HG02870 (cell line): ENCODE measurements around the gene KLHL5.
A peak's percentile ranks its signal among the peaks of the same experiment; 100 is the strongest.
"Not testable (repeated sequence)": the region's sequence is repeated elsewhere in the genome, so short reads cannot be mapped to it uniquely, and the experiment has no call there.

Experiments used
- ATAC-seq: cut with Tn5 transposase; IDR thresholded peaks from one replicate; pipeline ENCODE4 v1.9.1; 2021; ENCODE audit warnings: mild to moderate bottlenecking, moderate library complexity; ENCODE audit not compliant: unreplicated experiment

The KLHL5 gene, protein sequence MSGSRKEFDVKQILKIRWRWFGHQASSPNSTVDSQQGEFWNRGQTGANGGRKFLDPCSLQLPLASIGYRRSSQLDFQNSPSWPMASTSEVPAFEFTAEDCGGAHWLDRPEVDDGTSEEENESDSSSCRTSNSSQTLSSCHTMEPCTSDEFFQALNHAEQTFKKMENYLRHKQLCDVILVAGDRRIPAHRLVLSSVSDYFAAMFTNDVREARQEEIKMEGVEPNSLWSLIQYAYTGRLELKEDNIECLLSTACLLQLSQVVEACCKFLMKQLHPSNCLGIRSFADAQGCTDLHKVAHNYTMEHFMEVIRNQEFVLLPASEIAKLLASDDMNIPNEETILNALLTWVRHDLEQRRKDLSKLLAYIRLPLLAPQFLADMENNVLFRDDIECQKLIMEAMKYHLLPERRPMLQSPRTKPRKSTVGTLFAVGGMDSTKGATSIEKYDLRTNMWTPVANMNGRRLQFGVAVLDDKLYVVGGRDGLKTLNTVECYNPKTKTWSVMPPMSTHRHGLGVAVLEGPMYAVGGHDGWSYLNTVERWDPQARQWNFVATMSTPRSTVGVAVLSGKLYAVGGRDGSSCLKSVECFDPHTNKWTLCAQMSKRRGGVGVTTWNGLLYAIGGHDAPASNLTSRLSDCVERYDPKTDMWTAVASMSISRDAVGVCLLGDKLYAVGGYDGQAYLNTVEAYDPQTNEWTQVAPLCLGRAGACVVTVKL

DNA sequence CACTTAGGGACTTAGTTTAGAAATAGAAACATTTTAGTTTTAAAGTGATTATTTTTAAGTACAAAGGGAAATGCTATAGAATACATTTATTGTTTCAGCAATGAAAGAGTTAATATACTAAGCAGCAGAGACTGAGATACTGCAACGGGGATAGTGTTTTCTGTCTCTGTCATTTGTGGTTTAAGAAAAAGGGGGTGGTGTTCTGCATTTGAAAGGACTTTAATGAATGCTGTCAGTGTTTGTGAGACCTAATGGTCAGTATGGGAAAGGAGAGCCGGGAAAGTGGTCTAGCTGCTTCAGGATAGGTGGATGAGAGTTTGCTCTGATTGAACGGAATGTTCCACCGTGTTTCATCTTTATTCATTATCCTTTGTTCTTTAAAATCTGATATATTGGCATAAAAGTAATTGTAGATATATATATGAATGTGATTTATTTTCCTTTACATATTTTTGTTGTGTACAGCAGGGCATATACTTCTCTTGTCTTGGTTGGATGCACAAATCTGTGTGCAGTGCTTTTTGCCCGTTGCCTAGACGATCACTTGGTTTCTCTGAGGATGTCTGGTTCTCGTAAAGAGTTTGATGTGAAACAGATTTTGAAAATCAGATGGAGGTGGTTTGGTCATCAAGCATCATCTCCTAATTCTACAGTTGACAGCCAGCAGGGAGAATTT, at the start of gene KLHL5:
KLHL5 (plus strand) TSS at position 139 of the 676 bp plus-strand sequence; CDS start at position 560, 421 bp downstream.
- no peak for ATAC-seq

DNA sequence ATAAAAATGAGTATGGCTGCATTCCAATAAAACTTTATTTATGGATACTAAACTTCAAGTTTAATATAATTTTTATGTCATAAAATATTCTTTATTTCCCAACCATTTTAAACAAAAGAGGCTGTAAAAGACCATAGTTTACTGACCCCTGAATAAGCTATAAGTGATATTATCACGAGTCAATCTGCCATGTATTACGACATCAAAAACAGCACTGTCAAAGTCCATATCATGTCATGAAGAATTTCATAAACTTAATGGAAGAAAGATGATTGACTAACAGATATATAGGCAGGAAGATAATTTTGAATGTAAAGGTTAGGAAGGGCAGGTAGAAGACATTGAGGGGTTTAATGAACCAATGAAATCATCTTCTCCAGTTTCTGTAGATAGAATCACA, 48.0 kb upstream of the KLHL5 start:
- no peak for ATAC-seq

DNA sequence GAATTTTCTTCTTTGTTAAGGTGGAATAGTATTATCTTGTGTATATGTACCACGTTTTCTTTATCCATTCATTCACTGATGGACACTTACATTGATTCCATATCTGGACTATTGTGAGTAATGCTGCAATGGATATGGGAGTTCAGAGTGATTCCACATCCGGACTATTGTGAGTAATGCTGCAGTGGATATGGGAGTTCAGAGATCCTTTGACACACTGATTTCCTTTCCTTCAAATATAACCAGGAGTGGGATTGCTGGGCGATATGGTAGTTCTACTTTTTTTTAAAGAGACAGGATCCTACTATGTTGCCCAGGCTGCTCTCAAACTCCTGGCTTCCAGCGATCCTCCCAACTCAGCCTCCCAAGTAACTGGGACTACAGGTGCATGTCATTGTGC, 41.9 kb upstream of the KLHL5 start:
- ATAC-seq, result no peak

DNA sequence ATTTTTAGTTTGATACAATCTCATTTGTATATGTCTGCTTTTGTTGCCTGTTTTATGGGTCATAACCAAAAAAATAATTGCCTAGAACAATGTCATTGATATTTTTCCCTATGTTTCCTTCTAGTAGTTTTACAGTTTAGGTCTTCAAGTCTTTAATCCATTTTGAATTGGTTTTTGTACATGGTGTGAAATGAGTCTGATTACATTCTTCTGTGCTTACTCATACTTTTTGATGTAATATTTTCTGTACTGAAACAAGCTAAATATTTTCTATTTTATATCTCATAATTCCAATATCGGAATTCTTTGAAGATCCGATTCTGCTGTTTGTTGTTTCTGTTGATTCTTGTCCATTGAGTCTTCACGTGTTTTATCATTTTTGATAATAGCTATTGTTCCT, 40.4 kb upstream of the KLHL5 start:
- ATAC-seq, result no peak

DNA sequence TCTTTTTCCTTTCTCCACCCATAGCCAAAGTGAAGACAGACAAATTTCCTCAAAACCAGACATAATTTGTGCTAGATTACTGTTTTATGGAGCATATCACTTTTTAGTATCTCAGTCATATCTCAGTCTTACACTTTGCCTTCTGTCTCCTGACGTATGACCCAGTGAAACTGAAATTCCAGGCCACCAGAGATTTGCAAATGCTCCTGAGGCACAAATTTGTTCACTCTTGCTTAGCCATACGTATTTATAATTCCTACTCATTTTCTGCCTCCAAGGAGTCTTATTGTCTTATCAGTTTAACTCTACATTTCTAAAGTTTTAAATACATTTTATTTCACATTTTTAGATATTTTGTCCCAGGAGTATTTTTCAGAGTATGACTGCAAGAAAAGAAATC, 39.8 kb upstream of the KLHL5 start:
- no peak for ATAC-seq

DNA sequence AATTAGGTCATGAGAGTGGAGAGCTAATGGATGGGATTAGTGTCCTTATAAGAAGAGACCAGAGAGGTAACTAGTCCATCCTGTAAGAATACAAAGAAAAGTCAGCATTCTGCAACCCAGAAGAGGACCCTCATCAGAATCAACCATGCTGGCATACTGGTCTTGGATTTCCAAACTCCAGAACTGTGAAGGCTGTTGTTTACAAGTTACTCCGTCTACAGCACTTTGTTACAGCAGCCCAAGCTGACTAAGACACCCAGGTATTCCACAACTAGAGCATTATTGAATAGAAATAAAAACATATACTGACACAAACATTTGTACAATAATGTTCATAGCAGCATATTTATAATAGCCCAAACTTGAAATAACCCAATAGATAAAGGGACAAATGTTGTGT, 39.0 kb upstream of the KLHL5 start:
- ATAC-seq, result no peak

DNA sequence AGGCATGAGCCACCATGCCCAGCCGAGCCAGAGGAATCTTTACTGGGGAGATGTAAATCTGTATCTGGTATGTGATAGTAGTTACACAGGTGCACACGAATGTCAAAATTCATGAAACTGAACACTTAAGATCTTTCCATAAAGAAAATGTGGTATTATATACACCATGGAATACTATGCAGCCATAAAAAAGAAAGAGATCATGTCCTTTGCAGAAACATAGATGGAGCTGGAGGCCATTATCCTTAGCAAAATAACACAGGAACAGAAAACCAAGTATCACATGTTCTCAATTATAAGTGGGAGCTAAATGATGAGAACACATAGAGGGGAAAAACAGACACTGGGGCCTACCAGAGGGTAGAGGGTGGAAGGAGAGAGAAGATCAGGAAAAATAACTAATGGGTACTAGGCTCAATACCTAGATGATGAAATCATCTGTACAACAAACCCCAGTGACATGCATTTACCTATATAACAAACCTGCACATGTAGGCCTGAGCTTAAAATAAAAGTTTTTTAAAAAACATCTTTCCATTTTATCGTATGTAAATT, 37.6 kb upstream of the KLHL5 start:
- no peak for ATAC-seq

DNA sequence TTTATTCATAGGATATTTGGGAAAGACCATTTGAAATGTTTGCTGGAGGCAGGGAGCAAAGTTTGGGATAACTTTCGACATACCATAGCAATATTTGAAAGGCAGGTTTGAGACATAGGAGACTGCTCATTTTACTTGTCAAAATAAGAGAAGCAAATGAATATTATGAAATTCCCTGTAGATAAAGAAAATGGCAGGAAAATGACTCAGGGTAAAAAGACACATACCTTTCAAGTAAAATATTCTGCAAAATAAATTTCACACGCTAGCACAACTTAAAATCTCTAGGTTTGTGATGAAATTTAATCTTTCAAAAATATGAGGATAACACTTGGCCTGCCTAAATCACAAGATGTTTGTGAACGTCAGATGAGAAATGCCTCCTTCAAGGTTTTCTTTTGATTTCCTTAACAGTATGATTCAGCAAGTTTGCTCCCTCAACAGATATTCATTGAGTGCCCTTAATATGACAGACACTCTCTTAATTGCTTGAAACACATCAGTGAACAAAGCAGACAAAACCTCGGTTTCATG, 36.4 kb upstream of the KLHL5 start:
- ATAC-seq, result no peak

DNA sequence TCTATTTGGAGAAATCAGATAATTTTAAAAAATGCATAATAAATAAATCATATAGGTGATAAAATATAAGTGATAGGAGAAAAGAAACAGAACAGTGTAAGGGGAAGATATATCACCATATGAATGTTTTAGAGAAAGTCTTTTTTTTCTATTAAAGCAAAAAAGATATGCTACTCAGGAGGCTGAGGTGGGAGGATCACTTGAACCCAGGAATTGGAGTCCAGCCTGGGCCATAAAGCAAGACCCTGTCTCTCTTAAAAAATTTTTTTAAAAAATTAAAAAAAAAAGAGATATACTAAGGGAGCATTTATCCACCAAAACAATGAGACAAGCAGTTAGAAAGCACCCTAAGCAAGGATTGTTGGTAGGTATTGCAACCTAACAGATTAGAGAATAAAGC, 35.9 kb upstream of the KLHL5 start:
- ATAC-seq, result no peak

DNA sequence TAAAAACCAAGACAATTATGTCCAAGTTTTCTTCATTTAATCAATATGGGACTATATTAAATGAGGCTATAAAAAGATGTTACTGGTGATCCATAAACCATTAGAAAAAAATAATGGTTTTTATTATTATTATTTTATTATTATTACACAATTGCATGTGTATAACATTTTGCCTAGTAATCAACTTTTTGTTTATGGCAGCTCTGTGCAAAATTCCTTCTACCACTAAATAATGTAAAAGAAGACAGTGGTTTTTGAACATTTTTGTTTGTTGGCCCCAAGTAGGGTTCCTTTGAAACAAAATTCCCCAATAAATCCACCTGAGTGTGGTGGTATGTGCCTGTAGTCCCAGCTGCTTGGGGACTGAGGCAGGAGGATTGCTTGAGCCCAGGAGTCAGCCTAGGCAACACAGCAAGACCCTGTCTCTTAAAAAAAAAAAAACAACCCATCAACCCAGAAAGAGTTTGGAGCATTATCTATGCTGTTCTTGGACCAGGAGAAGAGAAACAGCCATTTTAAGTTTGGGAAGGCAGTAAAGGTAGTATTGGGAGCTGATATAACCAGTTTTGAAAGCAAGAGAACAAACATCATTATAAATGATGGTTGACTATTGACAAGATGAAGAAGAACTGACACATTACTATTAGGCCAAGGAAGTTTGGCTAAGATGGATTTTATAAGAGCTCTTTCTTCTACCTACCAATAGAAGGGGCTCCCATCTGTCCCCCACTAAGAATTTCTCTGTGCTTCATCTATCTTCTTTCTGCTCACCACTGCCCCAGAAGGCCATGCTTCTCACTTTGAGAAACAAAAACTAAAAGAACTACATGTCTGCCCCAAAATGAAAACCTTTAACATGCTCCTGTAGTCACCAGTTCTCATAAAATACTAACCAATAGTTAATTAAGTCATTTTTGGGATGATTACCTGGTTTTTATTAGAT, 32.0 kb upstream of the KLHL5 start:
- no peak for ATAC-seq

DNA sequence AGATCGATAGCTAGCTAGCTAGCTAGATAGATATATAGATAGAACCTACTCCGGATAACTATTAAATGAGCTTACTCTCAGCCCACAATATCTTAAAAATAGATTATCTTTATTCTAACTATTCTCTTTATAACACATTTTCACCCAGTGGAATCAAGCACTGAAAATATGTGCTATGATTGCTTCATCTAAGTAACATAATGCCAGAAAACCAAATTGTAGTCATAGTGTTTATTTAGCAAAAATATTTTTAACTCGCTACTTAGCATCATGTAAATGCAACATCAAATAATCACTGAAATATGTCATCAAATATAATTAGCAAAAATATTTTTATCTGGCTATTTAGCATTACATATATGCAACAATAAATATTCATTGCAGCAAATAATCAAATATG, 31.3 kb upstream of the KLHL5 start:
- no peak for ATAC-seq

DNA sequence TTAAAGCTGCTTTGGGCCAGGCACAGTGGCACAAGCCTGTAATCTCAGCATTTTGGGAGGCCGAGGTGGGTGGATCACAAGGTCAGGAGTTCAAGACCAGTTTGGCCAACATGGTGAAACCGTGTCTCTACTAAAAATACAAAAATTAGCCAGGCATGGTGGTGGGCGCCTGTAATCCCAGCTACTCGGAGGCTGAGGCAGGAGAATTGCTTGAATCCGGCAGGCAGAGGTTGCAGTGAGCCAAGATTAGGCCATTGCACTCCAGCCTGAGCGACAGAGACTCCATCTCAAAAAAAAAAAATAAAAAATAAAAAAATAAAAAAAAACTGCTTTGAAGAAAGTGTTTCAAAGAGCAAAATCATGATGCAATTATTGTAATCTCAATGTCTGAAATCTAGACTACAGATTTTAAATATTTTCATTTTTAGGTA, 30.4 kb upstream of the KLHL5 start:
- ATAC-seq, result not testable (repeated sequence)

DNA sequence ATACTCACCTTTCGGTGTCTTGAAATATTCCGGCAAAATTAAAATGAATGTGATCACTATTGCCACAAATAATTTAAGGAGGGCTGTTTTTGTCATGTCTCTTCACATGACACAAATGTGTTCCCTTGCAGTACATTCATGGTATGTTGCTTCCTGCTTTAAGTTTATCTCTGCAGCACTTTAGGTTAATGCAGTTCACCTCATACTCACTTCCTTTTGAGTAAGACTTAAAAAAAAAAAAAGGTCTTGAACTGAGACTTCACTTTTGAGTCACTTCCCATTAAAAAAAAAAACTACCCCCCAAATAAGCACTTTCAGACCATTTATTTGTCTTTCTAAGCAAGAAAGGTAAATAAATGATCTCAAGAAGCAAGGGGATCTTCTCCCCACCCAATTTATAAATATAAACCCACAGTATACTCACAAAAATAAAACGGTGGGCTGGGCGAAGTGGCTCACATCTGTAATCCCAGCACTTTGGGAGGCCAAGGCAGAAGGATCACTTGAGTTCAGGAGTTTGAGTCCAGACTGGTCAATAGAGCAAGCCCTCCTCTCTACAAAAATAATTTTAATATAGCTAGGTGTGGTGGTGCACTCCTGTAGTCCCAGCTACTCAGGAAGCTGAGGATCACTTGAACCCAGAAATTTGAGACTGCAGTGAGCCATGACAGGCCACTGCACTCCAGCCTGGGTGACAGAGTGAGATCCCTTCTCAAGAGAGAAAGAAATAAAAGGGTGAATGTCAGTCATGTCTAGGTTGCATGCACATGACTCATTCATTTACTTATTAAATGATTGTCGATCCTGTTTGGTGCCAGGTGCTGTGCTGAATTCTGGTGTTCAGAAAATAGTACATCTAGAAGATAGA, 29.6 kb upstream of the KLHL5 start, which contains the start of gene TMEM156:
TMEM156 (minus strand) TSS at position 192 of the 868 bp plus-strand sequence; CDS start at position 96, 96 bp downstream.
- peak; percentile 64 for ATAC-seq

DNA sequence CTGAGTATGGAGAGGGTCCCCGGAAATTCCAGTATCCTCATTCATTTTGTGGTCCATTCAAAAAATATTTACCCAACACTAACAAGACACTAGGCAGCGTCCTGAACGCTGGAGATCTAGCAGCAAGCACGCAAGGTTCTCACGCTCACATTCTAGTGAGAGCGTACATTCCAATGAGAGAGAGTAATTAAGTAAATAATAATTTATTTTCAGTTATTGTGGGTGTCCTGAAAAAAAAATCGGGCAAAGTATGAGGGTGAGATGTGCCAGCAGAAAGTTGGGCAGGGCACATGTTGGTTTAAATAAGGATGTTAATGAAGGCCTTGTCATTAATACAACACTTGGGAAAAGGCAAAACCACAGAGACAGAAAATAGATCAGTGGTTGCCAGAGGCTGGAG, 25.9 kb upstream of the KLHL5 start:
- ATAC-seq, result no peak

DNA sequence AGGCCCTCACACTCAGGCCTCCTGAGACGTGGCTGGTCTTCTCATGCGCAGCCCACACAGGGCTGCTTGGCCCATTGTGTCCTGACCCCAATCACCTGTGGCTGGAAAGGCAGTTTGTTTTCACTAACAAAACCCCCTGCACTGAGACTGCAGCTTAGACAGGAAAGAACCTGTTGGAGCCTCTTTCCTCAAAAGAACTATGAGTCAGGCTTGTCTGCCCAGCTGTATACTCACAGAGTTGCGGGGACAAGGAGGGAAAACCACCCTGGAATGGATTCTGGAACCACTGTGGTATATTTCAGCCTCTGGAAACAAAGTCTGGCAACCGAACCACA, 24.6 kb upstream of the KLHL5 start:
- ATAC-seq, result no peak

DNA sequence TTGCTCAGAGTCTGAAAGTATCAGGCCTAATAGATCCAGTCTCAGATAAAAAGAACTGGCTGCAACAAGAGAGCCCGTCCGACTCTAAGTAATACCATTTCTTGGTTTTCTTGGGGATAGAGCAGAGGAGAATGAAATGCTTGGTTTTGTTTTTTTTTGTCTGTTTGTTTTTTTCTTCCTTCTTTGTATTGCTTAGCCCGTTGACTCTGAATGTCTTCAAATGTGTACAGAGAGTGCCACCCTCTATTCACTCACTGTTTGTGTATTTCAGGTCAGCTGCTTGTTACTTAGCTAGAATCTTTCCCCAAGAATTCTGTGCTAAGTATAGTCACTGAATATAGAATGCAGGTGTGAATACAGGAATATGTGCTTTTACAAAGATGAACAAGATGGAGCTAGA, 24.1 kb upstream of the KLHL5 start:
- no peak for ATAC-seq

DNA sequence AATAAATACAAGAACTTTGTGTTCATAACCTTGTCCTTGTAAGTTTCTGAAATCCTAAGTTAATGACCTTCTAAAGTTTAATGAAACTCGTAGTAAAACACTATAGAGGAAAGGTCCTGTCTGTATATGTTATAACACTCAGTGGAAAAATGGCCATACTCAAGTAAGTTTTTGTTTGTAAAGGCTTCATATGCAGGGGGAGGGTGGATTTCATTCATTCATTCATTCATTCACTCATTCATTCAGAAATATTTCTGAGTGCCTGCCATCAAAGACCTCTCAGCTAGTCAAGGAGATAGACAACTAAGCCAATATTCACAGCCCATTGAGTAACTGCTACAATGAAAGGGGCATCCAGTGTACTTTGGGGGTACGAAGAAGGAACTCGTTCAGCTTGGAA, 22.9 kb upstream of the KLHL5 start:
- ATAC-seq, result no peak

DNA sequence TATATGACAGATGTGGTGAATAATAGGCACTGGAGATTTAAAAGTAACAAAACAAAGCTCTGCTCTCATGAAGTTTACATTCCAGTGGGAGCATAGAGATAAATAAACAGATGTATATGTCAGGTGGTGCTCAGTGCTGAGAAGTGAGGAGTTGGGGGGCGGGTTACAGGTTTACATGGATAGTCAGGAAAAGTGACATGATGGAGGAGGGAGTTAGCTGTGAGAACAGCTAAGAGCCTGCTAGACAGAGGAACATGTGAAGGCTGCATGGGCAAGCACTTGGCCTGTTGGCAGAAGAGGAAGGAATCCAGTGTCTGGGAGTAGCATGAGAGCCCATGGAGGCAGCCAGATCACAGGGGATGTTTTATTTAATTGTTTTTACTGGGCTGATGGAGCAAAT, 19.7 kb upstream of the KLHL5 start:
- ATAC-seq, result no peak
